K562 (cell line): ENCODE data around the gene FRMD5. TPM values are rescaled to one million over a fixed set of nuclear protein-coding genes. Genes with fewer than 3 reads are reported as not detected.

Experiments
- ATAC-seq: fragments of 200-7000 bp; cut with Tn5 transposase; 3 replicates; pipeline ENCODE4 v1.9.1; 2020; ENCODE audit warnings: moderate library complexity
- BruUV-seq: library from RNA; stranded (reverse); fragments of 400-500 nt; replicated peaks from 2 replicates; lab custom pipeline; 2021; lab: Mats Ljungman, UMichigan
- CTCF ChIA-PET: fragments of 300-600 bp; formaldehyde crosslinking; extraction: SDS; loops from one replicate; lab custom pipeline; 2021; ENCODE audit warnings: low intra/inter-chr PET ratio; lab: Yijun Ruan, JAX
- POLR2A ChIA-PET: fragments of 300-600, 350-650 bp; sonication (Branson Sonifier 250); formaldehyde crosslinking; extraction: SDS; loops from one replicate; lab custom pipeline; 2021; ENCODE audit warnings: antibody characterized with exemption, inconsistent platforms; lab: Yijun Ruan, JAX
- DNase-seq, 4 experiments: peaks; one replicate each; pipeline versions ENCODE4 v3.0.0 to v3.0.0-alpha.2; 2011 to 2018; ENCODE audit warnings: low spot score in 3 of 4, mixed read lengths in 3 of 4; ENCODE audit errors: extremely low read depth in 1 of 4
- FAIRE-seq: peaks from 2 replicates; lab custom pipeline; 2011; peaks lifted over from hg19 to GRCh38; lab: Jason Lieb, UNC
- H2AFZ ChIP-seq: 2 replicates; pipeline ENCODE4 v1.6.0; 2011; ENCODE audit warnings: low read depth, low read length, control low read depth, inconsistent platforms
- H3K27ac ChIP-seq: fragments of 200-600 bp; 3 replicates; pipeline ENCODE4 v1.8.0; 2011; ENCODE audit warnings: low read depth, mild to moderate bottlenecking, control low read depth, inconsistent platforms, low read length, moderate library complexity, mixed read lengths; ENCODE audit errors: extremely low read depth
- H3K27me3 ChIP-seq, 2 experiments: fragments of 300-600 bp in 1 of 2; 2 replicates in 1 of 2; 3 replicates in 1 of 2; pipeline versions ENCODE4 v1.6.0 to v1.8.0; 2011; ENCODE audit warnings: inconsistent platforms in 2 of 2, low read length in 2 of 2, mild to moderate bottlenecking in 1 of 2, mixed read lengths in 1 of 2, moderate library complexity in 1 of 2; ENCODE audit not compliant: control insufficient read depth in 2 of 2, insufficient read depth in 2 of 2
- H3K36me3 ChIP-seq: fragments of 300-600 bp; 3 replicates; pipeline ENCODE4 v1.8.0; 2011; ENCODE audit warnings: mild to moderate bottlenecking, low read length, inconsistent platforms; ENCODE audit not compliant: control insufficient read depth, insufficient read depth
- H3K4me1 ChIP-seq, 2 experiments: fragments of 200-600 bp in 1 of 2; replicated peaks in 1 of 2; 2 replicates in 1 of 2; 3 replicates in 1 of 2; pipeline versions ENCODE4 v1.5.1 to v1.8.0; 2011; ENCODE audit warnings: inconsistent platforms in 2 of 2, low read length in 2 of 2, mild to moderate bottlenecking in 1 of 2, mixed read lengths in 1 of 2, moderate library complexity in 1 of 2; ENCODE audit not compliant: control insufficient read depth in 2 of 2, insufficient read depth in 2 of 2
- H3K4me2 ChIP-seq: 2 replicates; pipeline ENCODE4 v1.6.1; 2011; ENCODE audit warnings: low read length, control low read depth, inconsistent platforms, mixed read lengths; ENCODE audit not compliant: insufficient read depth
- H3K4me3 ChIP-seq: fragments of 200-600 bp; sonication (generic), shearing (Covaris generic); 2 replicates; pipeline ENCODE4 v1.5.1; 2016; ENCODE audit warnings: control low read depth, inconsistent platforms
- H3K79me2 ChIP-seq: fragments of 200-600 bp; 3 replicates; pipeline ENCODE4 v1.8.0; 2011; ENCODE audit warnings: low read length, inconsistent platforms; ENCODE audit not compliant: control insufficient read depth, insufficient read depth
- H3K9ac ChIP-seq, 2 experiments: 2 replicates each; pipeline versions ENCODE4 v1.6.0 to v1.6.1; 2011; ENCODE audit warnings: low read depth in 2 of 2, low read length in 2 of 2, control low read depth in 1 of 2, inconsistent platforms in 1 of 2, mild to moderate bottlenecking in 1 of 2, mixed read lengths in 1 of 2; ENCODE audit not compliant: insufficient read depth in 1 of 2
- H3K9me1 ChIP-seq: one replicate; pipeline ENCODE4 v1.6.0; 2011; ENCODE audit warnings: inconsistent platforms, mild to moderate bottlenecking, low read length, moderate library complexity; ENCODE audit not compliant: control insufficient read depth, insufficient read depth
- H3K9me3 ChIP-seq: replicated peaks from 2 replicates; pipeline ENCODE4 v1.5.1; 2011; ENCODE audit warnings: low read depth, low read length, inconsistent platforms; ENCODE audit not compliant: control insufficient read depth, insufficient read depth
- H4K20me1 ChIP-seq: replicated peaks from 2 replicates; pipeline ENCODE4 v1.6.1; 2011; ENCODE audit warnings: low read length, inconsistent platforms, mixed read lengths; ENCODE audit not compliant: control insufficient read depth, insufficient read depth
- DMBX1 ChIP-seq: fragments of 250-450 bp; sonication (Bioruptor Pico); IDR thresholded peaks from 2 replicates; pipeline ENCODE4 v1.8.0; 2022; ENCODE audit warnings: inconsistent platforms, mild to moderate bottlenecking, moderate library complexity, borderline replicate concordance
- ELF4 ChIP-seq: fragments of 450-650 bp; formaldehyde crosslinking; IDR thresholded peaks from 2 replicates; pipeline ENCODE4 v1.4.0; 2022; ENCODE audit warnings: missing genetic modification characterization
- ELK3 ChIP-seq: fragments of 450-650 bp; formaldehyde crosslinking; IDR thresholded peaks from 2 replicates; pipeline ENCODE4 v1.4.0; 2020; ENCODE audit warnings: mild to moderate bottlenecking
- ETS1 ChIP-seq: conservative IDR thresholded peaks from 2 replicates; pipeline ENCODE4 v1.6.1; 2011; ENCODE audit warnings: low read depth, mild to moderate bottlenecking, low read length; ENCODE audit not compliant: control insufficient read depth
- MTA1 ChIP-seq: fragments of 450-650 bp; IDR thresholded peaks from 2 replicates; pipeline ENCODE4 v1.6.1; 2017; ENCODE audit warnings: borderline replicate concordance
- NR2C2 ChIP-seq, 2 experiments: fragments of 200-800 bp in 1 of 2; sonication (Bioruptor generic) in 1 of 2; sonication (generic) in 1 of 2; formaldehyde crosslinking in 1 of 2; IDR thresholded peaks; 2 replicates each; pipeline versions ENCODE4 v1.6.1 to v1.8.0; 2016 to 2022; ENCODE audit warnings: mild to moderate bottlenecking in 1 of 2, missing compliant biosample characterization in 1 of 2, missing genetic modification characterization in 1 of 2, missing genetic modification reagents in 1 of 2
- RCOR1 ChIP-seq, 2 experiments: IDR thresholded peaks; 2 replicates each; pipeline ENCODE4 v1.6.1; 2012; ENCODE audit warnings: low read depth in 2 of 2, low read length in 2 of 2, borderline replicate concordance in 1 of 2, improper control_type of control experiment in 1 of 2
- SMAD4 ChIP-seq: fragments of 250-450 bp; sonication (Bioruptor Pico); conservative IDR thresholded peaks from 2 replicates; pipeline ENCODE4 v1.8.0; 2021; ENCODE audit warnings: inconsistent platforms, mild to moderate bottlenecking, moderate library complexity
- SMARCC2 ChIP-seq: fragments of 450-650 bp; IDR thresholded peaks from 2 replicates; pipeline ENCODE4 v1.6.1; 2017; ENCODE audit warnings: antibody characterized with exemption, moderate library complexity, mild to moderate bottlenecking, low read depth
- TARDBP ChIP-seq: fragments of 450-650 bp; IDR thresholded peaks from 2 replicates; pipeline ENCODE4 v1.6.1; 2016
- XRCC3 ChIP-seq: fragments of 450-650 bp; IDR thresholded peaks from 2 replicates; pipeline ENCODE4 v1.6.1; 2017; ENCODE audit warnings: mild to moderate bottlenecking, moderate library complexity
- ZBTB8A ChIP-seq: fragments of 450-650 bp; IDR thresholded peaks from 2 replicates; pipeline ENCODE4 v1.6.1; 2018; ENCODE audit warnings: mild to moderate bottlenecking, moderate library complexity; ENCODE audit not compliant: partially characterized antibody
- ZFX ChIP-seq: sonication (generic); formaldehyde crosslinking; IDR thresholded peaks from 2 replicates; pipeline ENCODE4 v1.8.0; 2022; ENCODE audit warnings: mild to moderate bottlenecking, missing genetic modification reagents, moderate library complexity
- ZNF384 ChIP-seq: IDR thresholded peaks from 2 replicates; pipeline ENCODE4 v1.6.1; 2012; ENCODE audit warnings: low read depth, low read length, improper control_type of control experiment
- WGBS: fragments of 100-300 bp; shearing (Covaris generic); methylation state at CpG from one replicate; pipeline ENCODE4 v1.1.6; 2016; ENCODE audit warnings: low coverage, mixed read lengths; ENCODE audit not compliant: insufficient coverage; ENCODE audit errors: missing lambda C conversion rate; 5-methylcytosine and 5-hydroxymethylcytosine counted together
- in situ Hi-C: fragments of 300-500 bp; cut with MboI; formaldehyde crosslinking; loops from 4 replicates; pipeline ENCODE4 v1.15.0; 2018; ENCODE audit warnings: inconsistent platforms, mixed read lengths
- intact Hi-C: fragments of 100-400 bp; cut with micrococcal nuclease; formaldehyde crosslinking; loops from 2 replicates; pipeline ENCODE4 v1.14.2; 2022
- polyA plus RNA-seq, 8 experiments: library from polyadenylated mRNA; depleted of rRNA in 4 of 8; stranded (reverse) in 5 of 8; unstranded in 3 of 8; fragments of >200 nt; fragmentation: Nextera tagmentation in 2 of 8; fragmentation: Illumina TruSeq in 1 of 8; extraction: Ambion mirVana in 2 of 8; extraction: Trizol in 1 of 8; gene quantifications; 2 replicates each; pipeline versions ENCODE4 v1.2.1 to v1.2.3, GENCODE V29; 2011 to 2014; ENCODE audit warnings: inconsistent platforms in 1 of 8, missing spikeins in 1 of 8
- total RNA-seq, 7 experiments: library from RNA; depleted of rRNA in 6 of 7; stranded (reverse); fragments of >200 nt in 6 of 7; fragmentation: Illumina TruSeq in 2 of 7; extraction: Trizol in 2 of 7; gene quantifications; 2 replicates each; pipeline versions ENCODE4 v1.2.1 to v1.2.3, GENCODE V29; 2011 to 2021; ENCODE audit warnings: low replicate concordance in 1 of 7
- TF ChIP-seq, protein P1 (sequence below): fragments of 450-650 bp; formaldehyde crosslinking; IDR thresholded peaks from 2 replicates; pipeline ENCODE4 v1.4.0; 2020; ENCODE audit warnings: mild to moderate bottlenecking, moderate library complexity

FRMD5 gene
- total and polyA plus RNA-seq, 9 of the 15 experiments (the other 6 are each of a cell fraction or from before 2014, with no cell fraction given): 0.13 to 0.38 TPM; not detected in 7

DNA sequence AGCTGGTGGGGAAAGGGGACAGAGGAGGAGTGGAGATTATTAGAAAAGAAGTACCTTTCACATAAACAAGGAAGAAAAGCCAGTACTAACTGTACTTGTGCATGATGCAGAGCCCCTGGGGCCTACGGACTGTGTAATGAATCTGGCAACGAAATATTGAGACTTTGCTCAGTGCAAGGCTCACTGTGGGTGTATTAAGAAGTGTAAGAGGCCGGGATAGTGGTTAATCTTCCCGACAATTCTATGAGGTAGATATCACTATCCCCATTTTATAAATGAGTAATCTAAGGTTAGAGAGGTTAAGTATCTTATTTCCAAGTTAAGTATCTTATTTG lies 278.8 kb downstream of the FRMD5 start (continued):
- TF ChIP-seq, protein P1, sequence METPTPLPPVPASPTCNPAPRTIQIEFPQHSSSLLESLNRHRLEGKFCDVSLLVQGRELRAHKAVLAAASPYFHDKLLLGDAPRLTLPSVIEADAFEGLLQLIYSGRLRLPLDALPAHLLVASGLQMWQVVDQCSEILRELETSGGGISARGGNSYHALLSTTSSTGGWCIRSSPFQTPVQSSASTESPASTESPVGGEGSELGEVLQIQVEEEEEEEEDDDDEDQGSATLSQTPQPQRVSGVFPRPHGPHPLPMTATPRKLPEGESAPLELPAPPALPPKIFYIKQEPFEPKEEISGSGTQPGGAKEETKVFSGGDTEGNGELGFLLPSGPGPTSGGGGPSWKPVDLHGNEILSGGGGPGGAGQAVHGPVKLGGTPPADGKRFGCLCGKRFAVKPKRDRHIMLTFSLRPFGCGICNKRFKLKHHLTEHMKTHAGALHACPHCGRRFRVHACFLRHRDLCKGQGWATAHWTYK: no peak
- TF ChIP-seq ZFX (CRISPR knock-in tag): no peak
- no peak for TF ChIP-seq ETS1

DNA sequence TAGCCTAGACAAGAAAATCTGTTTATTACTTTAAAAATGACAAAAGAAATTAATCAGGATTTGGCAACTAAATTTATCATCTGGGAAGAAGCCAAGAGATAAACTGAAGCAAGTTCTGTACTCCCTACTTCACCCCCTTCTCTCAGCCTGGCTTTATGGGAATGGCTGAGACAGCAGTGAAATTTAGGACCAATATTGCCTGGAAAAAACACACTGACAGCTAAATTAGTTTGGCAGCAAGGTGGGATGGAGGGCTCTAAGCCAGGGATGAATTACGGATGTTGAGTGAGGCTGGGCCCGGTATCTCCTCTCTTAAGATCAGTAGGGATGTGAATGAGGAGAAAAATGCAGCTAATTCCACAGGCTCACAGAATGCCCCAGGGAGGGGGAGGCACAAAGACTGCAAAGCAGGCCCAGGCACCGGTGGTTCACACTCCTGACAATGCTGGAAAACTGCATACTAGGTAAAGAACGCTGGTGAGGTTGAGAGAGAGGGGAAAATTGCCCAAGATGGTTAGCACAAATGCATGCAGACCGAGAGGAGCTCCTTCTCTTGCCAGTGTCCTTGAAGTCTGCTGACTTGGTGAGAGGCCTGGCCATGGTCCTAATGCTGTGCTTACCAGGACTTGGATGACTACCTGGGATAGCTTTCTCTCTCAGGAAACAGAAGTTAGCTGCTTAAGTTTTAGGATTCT lies 279.3 kb downstream of the FRMD5 start:
- no peak overlapping the region for H3K4me2 ChIP-seq
- no peak for ATAC-seq
- no peaks in the 10 kb centered on the region for H4K20me1 ChIP-seq
- no peak overlapping the region for H3K9ac ChIP-seq
- no peaks in the 10 kb centered on the region for H3K4me1 ChIP-seq
- H3K4me3 ChIP-seq: no peak overlapping the region
- no peak for DNase-seq
- BruUV-seq: no TSS peak
- no peaks in the 10 kb centered on the region for H3K36me3 ChIP-seq
- no peaks in the 10 kb centered on the region for H3K9me3 ChIP-seq
- no peak overlapping the region for H2AFZ ChIP-seq
- TF ChIP-seq XRCC3: no peak
- no peak for TF ChIP-seq SMAD4 (CRISPR knock-in tag)
- no peak for TF ChIP-seq MTA1
- no peak for TF ChIP-seq ELF4 (CRISPR knock-in tag)
- TF ChIP-seq RCOR1 (IDR thresholded peaks at IDR 0.05; ENCODE audit: borderline replicate concordance in 1 of 2, low read depth in 2 of 2, low read length in 2 of 2): no peak
- no peak for TF ChIP-seq SMARCC2
- TF ChIP-seq NR2C2 (CRISPR knock-in tag; IDR thresholded peaks at IDR 0.05): no peak
- no peak for TF ChIP-seq NR2C2 (tag; IDR thresholded peaks at IDR 0.05)
- no peak for TF ChIP-seq ZBTB8A
- no peak for TF ChIP-seq DMBX1 (CRISPR knock-in tag)
- TF ChIP-seq TARDBP: no peak
- TF ChIP-seq ELK3 (CRISPR knock-in tag): no peak
- TF ChIP-seq ZNF384: no peak
- no peak for FAIRE-seq
- no peak overlapping the region for H3K27ac ChIP-seq
- no peaks in the 10 kb centered on the region for H3K9me1 ChIP-seq
- H3K79me2 ChIP-seq: no peaks in the 10 kb centered on the region
- ChIA-PET POLR2A (interaction anchor here (0.6 kb wide), 1 partner anchor 269 kb away, joined by 3 read pairs; no protein-coding TSS in a partner anchor), CTCF (no interaction called here)
- intact Hi-C loops (no loop called here), in situ Hi-C loops (no loop called here)
- whole genome bisulfite sequencing: 2% methylated on average over 5 of the region's 5 CpGs
- peaks cover 45 to 46% of the 10 kb centered on the region in 2 experiments for H3K27me3 ChIP-seq
